Activated CD4-positive, alpha-beta memory T cell treated with anti-CD3 and anti-CD28 coated beads, Interleukin-2, amount 10 ng/mL, durations not matched to agents 7 days and 5 days (primary cell): ENCODE results near the gene PALMD. TPM values are rescaled to one million over a fixed set of nuclear protein-coding genes. Genes with fewer than 3 reads are reported as not detected.

Experiments used
- CTCF ChIA-PET: fragments of 350-600 bp; sonication (Branson Sonifier 250); formaldehyde crosslinking; loops from one replicate; lab custom pipeline; 2021; ENCODE audit warnings: antibody characterized with exemption, inconsistent platforms; lab: Charles Lee
- POLR2A ChIA-PET: fragments of 350-600 bp; sonication (Branson Sonifier 250); formaldehyde crosslinking; loops from one replicate; lab custom pipeline; 2021; ENCODE audit warnings: antibody characterized with exemption; lab: Charles Lee
- DNase-seq: peaks from one replicate; pipeline ENCODE4 v3.0.0-alpha.2; 2020
- H3K27ac Mint-ChIP-seq: one replicate; pipeline ENCODE4 v1.8.0; 2021; ENCODE audit warnings: mild to moderate bottlenecking, mixed read lengths
- H3K27me3 Mint-ChIP-seq: one replicate; pipeline ENCODE4 v1.8.0; 2021; ENCODE audit warnings: mixed read lengths
- H3K36me3 Mint-ChIP-seq: one replicate; pipeline ENCODE4 v1.8.0; 2021; ENCODE audit warnings: low read depth, mixed read lengths
- H3K4me1 Mint-ChIP-seq: one replicate; pipeline ENCODE4 v1.8.0; 2021; ENCODE audit warnings: mixed read lengths
- H3K4me3 Mint-ChIP-seq: one replicate; pipeline ENCODE4 v1.8.0; 2021; ENCODE audit warnings: mild to moderate bottlenecking, mixed read lengths
- H3K9me3 Mint-ChIP-seq: one replicate; pipeline ENCODE4 v1.8.0; 2021; ENCODE audit warnings: mixed read lengths
- total RNA-seq, 2 experiments: library from RNA; stranded (reverse); gene quantifications; one replicate each; pipeline ENCODE4 v1.2.3, GENCODE V29; 2021

Gene PALMD
- total RNA-seq, 2 experiments from 2014 or later, result not detected

GRCh38 chr1:99641558-99641957, 4.4 kb upstream of the PALMD start:
- H3K4me1 Mint-ChIP-seq, result no peaks in the 10 kb centered on the region
- H3K9me3 Mint-ChIP-seq, result no peaks in the 10 kb centered on the region
- peaks cover 11% of the 10 kb centered on the region for H3K27me3 Mint-ChIP-seq
- POLR2A ChIA-PET, result no interaction called here
- CTCF ChIA-PET, result no interaction called here
- DNase-seq, result no peak
- no peak overlapping the region for H3K4me3 Mint-ChIP-seq
- H3K27ac Mint-ChIP-seq, result no peak overlapping the region
- no peaks in the 10 kb centered on the region for H3K36me3 Mint-ChIP-seq

GRCh38 chr1:99642053-99642452, 3.9 kb upstream of the PALMD start:
- POLR2A ChIA-PET, result no interaction called here
- H3K9me3 Mint-ChIP-seq, result no peaks in the 10 kb centered on the region
- CTCF ChIA-PET, result no interaction called here
- H3K4me1 Mint-ChIP-seq, result no peaks in the 10 kb centered on the region
- no peak overlapping the region for H3K4me3 Mint-ChIP-seq
- H3K27ac Mint-ChIP-seq, result no peak overlapping the region
- no peaks in the 10 kb centered on the region for H3K36me3 Mint-ChIP-seq
- no peak for DNase-seq
- peaks cover 14% of the 10 kb centered on the region for H3K27me3 Mint-ChIP-seq

DNA sequence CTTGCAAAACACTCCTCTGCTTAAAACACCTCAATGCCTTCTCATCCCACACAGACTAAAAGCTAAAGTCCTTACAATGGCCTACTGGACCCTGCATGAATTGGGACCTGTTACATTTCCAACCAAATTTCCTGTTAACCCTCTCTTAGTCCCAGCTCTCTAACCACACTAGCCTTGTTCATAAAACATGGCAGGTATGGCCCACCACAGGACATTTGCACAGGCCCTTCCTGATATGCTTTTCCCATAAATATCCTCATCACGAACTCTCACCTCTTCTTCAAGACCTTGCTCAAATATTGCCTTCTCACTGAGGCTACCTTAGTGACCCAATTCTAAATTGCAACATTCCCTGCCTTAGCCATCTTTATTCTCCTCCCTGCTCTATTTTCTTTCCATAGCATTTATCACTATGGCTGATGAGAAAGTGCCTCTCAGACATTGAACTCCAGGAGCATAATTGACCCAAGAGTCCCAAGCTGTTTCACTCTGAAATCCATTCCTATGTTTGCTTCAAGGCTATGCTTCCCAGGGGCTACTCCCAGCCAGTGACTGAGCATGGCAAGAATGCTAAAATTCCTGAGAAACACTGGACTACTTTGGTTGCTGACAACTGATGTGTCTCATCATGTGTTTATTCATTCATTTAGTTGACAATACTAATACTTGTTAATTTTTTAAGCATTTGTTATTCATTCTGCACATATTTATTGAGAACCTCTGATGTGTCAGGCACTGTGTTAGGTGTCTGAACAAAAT, 2.7 kb upstream of the PALMD start:
- CTCF ChIA-PET, result no interaction called here
- Mint-ChIP-seq H3K36me3 (no peaks in the 10 kb centered on the region), H3K4me1 (no peaks in the 10 kb centered on the region), H3K27me3 (peaks cover 20% of the 10 kb centered on the region), H3K9me3 (no peaks in the 10 kb centered on the region), H3K27ac (no peak overlapping the region), H3K4me3 (no peak overlapping the region)
- POLR2A ChIA-PET, result no interaction called here
- DNase-seq, result no peak

- no peak for DNase-seq
- CTCF ChIA-PET, result interaction anchor here (1.4 kb wide), 1 partner anchor 11 kb away, joined by 3 read pairs; no protein-coding TSS in a partner anchor
- H3K27ac Mint-ChIP-seq, result no peak overlapping the region
- H3K4me1 Mint-ChIP-seq, result no peaks in the 10 kb centered on the region
- H3K9me3 Mint-ChIP-seq, result no peaks in the 10 kb centered on the region
- no peaks in the 10 kb centered on the region for H3K36me3 Mint-ChIP-seq
- POLR2A ChIA-PET, result no interaction called here
- no peak overlapping the region for H3K4me3 Mint-ChIP-seq
- peaks cover 28% of the 10 kb centered on the region for H3K27me3 Mint-ChIP-seq
These were observed 1.5 kb upstream of the PALMD start for GRCh38 chr1:99644279-99645004.

DNA sequence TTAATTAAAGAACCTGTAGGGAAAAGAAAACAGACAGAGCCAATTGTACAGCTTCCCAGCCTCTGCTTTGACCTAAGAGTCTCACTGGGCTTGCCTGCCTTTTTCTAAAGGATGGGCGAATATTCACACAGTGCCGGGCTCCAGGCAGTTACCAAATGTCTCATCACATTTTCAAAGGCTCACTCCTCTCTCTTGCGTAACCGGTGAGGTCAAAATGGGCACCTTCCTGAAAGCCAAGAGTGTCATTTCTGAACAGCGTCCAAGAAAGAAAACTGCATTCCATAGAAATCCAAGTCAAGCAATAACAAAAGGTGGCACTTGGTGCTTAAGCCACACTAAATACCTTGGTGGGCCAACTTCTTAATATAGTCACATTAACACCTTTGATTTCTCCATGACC, 710 bp upstream of the PALMD start:
- Mint-ChIP-seq H3K36me3 (no peaks in the 10 kb centered on the region), H3K4me1 (no peaks in the 10 kb centered on the region), H3K4me3 (no peak overlapping the region), H3K27me3 (peaks cover 30% of the 10 kb centered on the region), H3K27ac (no peak overlapping the region), H3K9me3 (no peaks in the 10 kb centered on the region)
- POLR2A ChIA-PET, result no interaction called here
- DNase-seq, result no peak
- CTCF ChIA-PET, result interaction anchor here (1.4 kb wide), 1 partner anchor 12 kb away, joined by 3 read pairs; no protein-coding TSS in a partner anchor

GRCh38 chr1:99646868-99647267, 955 bp downstream of the PALMD start:
- peaks cover 34% of the 10 kb centered on the region for H3K27me3 Mint-ChIP-seq
- CTCF ChIA-PET, result no interaction called here

DNA sequence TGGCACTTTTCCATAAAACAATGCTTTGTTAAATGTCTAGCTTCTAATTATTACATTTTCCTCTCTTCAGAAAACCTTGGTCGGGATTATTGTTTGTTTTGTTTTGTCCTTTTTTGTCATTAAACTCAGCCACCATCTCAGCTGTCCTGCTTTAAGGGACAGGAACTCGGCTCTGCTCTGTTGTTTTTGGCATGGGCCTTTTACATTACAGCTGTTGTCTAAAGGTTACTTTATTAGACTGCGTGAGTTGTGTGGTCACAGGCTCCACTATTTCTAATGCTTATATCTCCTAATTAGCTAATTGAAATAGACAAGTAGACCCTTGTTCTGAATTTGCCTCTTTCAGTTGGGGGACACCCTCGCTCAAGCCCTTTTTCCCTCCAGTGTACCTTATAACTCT, 1.6 kb downstream of the PALMD start:
- Mint-ChIP-seq H3K36me3 (no peaks in the 10 kb centered on the region), H3K4me1 (no peaks in the 10 kb centered on the region), H3K9me3 (no peaks in the 10 kb centered on the region), H3K27ac (no peak overlapping the region), H3K4me3 (no peak overlapping the region), H3K27me3 (peaks cover 34% of the 10 kb centered on the region)
- CTCF ChIA-PET, result no interaction called here
- POLR2A ChIA-PET, result no interaction called here
- DNase-seq, result no peak

More at GRCh38 chr1:99646868-99647267, 955 bp downstream of the PALMD start:
- H3K4me1 Mint-ChIP-seq, result no peaks in the 10 kb centered on the region
- H3K36me3 Mint-ChIP-seq, result no peaks in the 10 kb centered on the region
- no peaks in the 10 kb centered on the region for H3K9me3 Mint-ChIP-seq
- no peak for DNase-seq
- no peak overlapping the region for H3K27ac Mint-ChIP-seq
- POLR2A ChIA-PET, result no interaction called here
- no peak overlapping the region for H3K4me3 Mint-ChIP-seq

GRCh38 chr1:99648107-99648506, 2.2 kb downstream of the PALMD start:
- H3K4me3 Mint-ChIP-seq, result no peak overlapping the region

DNA sequence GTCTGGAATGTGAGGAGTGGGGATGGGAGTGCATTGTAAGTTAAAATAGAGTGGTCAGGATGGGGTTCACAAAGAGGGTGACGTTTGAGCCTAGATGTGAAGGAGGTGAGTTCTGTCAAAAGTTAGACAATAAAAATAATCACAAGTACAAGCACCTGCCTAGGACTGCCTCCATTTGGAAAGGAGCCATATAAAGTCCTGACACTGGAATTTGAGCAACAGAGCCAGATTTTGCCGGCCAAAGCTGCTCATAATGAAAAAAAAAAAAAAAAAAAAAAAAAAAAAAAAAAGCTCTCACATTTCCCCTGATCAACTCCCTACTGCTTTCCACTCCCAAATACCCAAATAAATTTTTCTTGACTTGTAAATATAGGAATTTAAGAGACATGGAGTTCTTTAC, 4.1 kb downstream of the PALMD start:
- DNase-seq, result no peak
- Mint-ChIP-seq H3K27ac (no peak overlapping the region), H3K9me3 (no peaks in the 10 kb centered on the region), H3K27me3 (peaks cover 44% of the 10 kb centered on the region), H3K4me3 (no peak overlapping the region), H3K36me3 (no peaks in the 10 kb centered on the region), H3K4me1 (no peaks in the 10 kb centered on the region)
- POLR2A ChIA-PET, result no interaction called here
- CTCF ChIA-PET, result no interaction called here

More at GRCh38 chr1:99648107-99648506, 2.2 kb downstream of the PALMD start:
- H3K9me3 Mint-ChIP-seq, result no peaks in the 10 kb centered on the region
- no peaks in the 10 kb centered on the region for H3K4me1 Mint-ChIP-seq
- no peak overlapping the region for H3K27ac Mint-ChIP-seq
- no peaks in the 10 kb centered on the region for H3K36me3 Mint-ChIP-seq
- DNase-seq, result no peak
- peaks cover 38% of the 10 kb centered on the region for H3K27me3 Mint-ChIP-seq
- POLR2A ChIA-PET, result no interaction called here
- CTCF ChIA-PET, result no interaction called here

DNA sequence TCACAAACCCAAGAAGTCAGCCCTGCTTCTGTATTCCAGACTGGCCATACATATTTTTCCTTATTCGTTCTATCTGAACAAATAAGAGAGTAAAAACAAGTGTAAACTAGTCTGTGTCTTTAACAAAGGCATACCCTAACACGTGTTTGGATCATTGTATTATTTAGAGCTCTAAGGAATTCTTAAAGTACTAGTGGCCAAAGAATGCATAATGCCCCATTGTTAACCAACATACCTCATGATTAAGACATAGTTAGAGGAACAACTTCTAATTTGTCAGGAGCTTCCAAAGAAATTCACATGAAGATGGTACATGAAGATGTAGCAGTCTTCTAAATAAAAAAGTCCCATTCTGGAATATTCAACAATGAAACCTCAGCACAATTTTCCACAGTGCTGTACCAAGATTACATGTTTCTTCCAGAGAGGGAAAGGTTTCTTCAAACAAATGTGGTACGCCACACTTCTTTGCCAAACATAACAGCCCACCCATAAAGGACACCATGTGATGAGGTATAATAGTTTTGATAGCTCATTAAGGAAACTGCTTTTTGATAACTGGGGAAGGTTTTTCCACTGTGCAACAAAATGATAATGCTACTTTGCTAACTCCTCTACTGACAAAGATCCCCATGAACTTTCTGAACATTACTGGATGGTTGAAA, 5.0 kb downstream of the PALMD start:
- CTCF ChIA-PET, result no interaction called here

DNA sequence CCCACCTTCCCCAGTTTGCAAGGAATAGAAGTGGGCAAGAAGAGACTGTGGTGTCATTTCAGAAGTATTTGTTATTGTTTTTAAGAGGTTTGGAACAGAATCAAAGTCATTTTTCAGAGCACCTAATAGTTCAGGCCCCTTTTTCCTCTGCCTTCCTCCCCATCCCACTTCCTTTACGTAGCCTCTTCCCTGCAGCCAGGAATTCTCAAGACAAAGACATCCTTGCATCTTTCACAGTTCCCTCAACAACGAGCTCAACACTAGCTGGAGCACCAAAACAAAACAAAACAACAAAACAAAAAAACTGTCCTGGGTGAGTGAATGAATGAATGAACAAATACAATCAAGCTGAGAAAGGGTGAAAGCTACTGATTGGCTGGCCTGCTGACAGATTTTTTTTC, 7.0 kb downstream of the PALMD start:
- CTCF ChIA-PET, result no interaction called here
- H3K4me3 Mint-ChIP-seq, result no peak overlapping the region
- no peaks in the 10 kb centered on the region for H3K9me3 Mint-ChIP-seq
- H3K27ac Mint-ChIP-seq, result no peak overlapping the region
- no peaks in the 10 kb centered on the region for H3K36me3 Mint-ChIP-seq
- POLR2A ChIA-PET, result no interaction called here
- no peak for DNase-seq
- peaks cover 28% of the 10 kb centered on the region for H3K27me3 Mint-ChIP-seq
- H3K4me1 Mint-ChIP-seq, result no peaks in the 10 kb centered on the region

More for the DNA sequence above, 5.0 kb downstream of the PALMD start:
- POLR2A ChIA-PET, result no interaction called here
- Mint-ChIP-seq H3K27me3 (peaks cover 42% of the 10 kb centered on the region), H3K36me3 (no peaks in the 10 kb centered on the region), H3K9me3 (no peaks in the 10 kb centered on the region), H3K4me3 (no peak overlapping the region), H3K27ac (no peak overlapping the region), H3K4me1 (no peaks in the 10 kb centered on the region)
- no peak for DNase-seq

- Mint-ChIP-seq H3K4me3 (no peak overlapping the region), H3K27me3 (peaks cover 19% of the 10 kb centered on the region), H3K4me1 (no peaks in the 10 kb centered on the region), H3K27ac (no peak overlapping the region), H3K9me3 (no peaks in the 10 kb centered on the region), H3K36me3 (no peaks in the 10 kb centered on the region)
- no peak for DNase-seq
- ChIA-PET POLR2A (no interaction called here), CTCF (no interaction called here)
These were observed 9.5 kb downstream of the PALMD start for GRCh38 chr1:99655376-99655775.

- no peak overlapping the region for H3K4me3 Mint-ChIP-seq
- no peaks in the 10 kb centered on the region for H3K4me1 Mint-ChIP-seq
- H3K9me3 Mint-ChIP-seq, result no peaks in the 10 kb centered on the region
- DNase-seq, result no peak
- peaks cover 16% of the 10 kb centered on the region for H3K27me3 Mint-ChIP-seq
- ChIA-PET POLR2A (no interaction called here), CTCF (no interaction called here)
- no peaks in the 10 kb centered on the region for H3K36me3 Mint-ChIP-seq
- no peak overlapping the region for H3K27ac Mint-ChIP-seq
These were observed 10.8 kb downstream of the PALMD start for GRCh38 chr1:99656701-99657100.
